Adrenal gland (tissue), 12 donors: ENCODE measurements around the gene SEPTIN10. TPM values are rescaled to one million over a fixed set of nuclear protein-coding genes. Genes with fewer than 3 reads are reported as not detected.

ENCODE experiments used
- DNase-seq, 7 donors: peaks; one replicate each; pipeline ENCODE4 v3.0.0-alpha.2; 2019 to 2020
- H3K27ac ChIP-seq, 5 donors: fragments of 200-600 bp; sonication (generic) in 4 of 5; 1 replicate in 3 of 5; 2 replicates in 2 of 5; pipeline versions ENCODE4 v1.5.1 to v1.8.0; 2016 to 2020; ENCODE audit warnings: mild to moderate bottlenecking in 1 of 5
- H3K27me3 ChIP-seq: fragments of 200-600 bp; 2 replicates; pipeline ENCODE4 v1.8.0; 2021
- H3K36me3 ChIP-seq, 2 donors: fragments of 200-600 bp; replicated peaks in 1 of 2; 1 replicate in 1 of 2; 2 replicates in 1 of 2; pipeline versions ENCODE4 v1.5.1 to v1.8.0; 2018 to 2022
- H3K4me1 ChIP-seq, 2 donors: fragments of 200-600 bp; replicated peaks in 1 of 2; 1 replicate in 1 of 2; 2 replicates in 1 of 2; pipeline versions ENCODE4 v1.5.1 to v1.8.0; 2018 to 2021
- H3K4me3 ChIP-seq, 4 donors: fragments of 200-600 bp; sonication (generic) in 3 of 4; one replicate each; pipeline ENCODE4 v1.5.1; 2016 to 2018
- H3K9me3 ChIP-seq, 3 donors: fragments of 200-600 bp; sonication (generic) in 1 of 3; replicated peaks in 1 of 3; 1 replicate in 2 of 3; 2 replicates in 1 of 3; pipeline versions ENCODE4 v1.5.1 to v1.8.0; 2016 to 2021
- POLR2A ChIP-seq, 2 donors: fragments of 450-650 bp; IDR thresholded peaks; one replicate each; pipeline ENCODE4 v1.6.1; 2017; ENCODE audit warnings: antibody characterized with exemption in 2 of 2, mild to moderate bottlenecking in 2 of 2, moderate library complexity in 1 of 2
- WGBS, 4 donors: extraction: QIAGEN DNeasy Blood & Tissue Kit in 2 of 4; methylation state at CpG; one replicate each; pipeline versions ENCODE4 v1.1.5 to v1.1.7; 2013 to 2017; 5-methylcytosine and 5-hydroxymethylcytosine counted together
- intact Hi-C, 2 donors: fragments of 100-400 bp; cut with DNase I; formaldehyde crosslinking; loops; one replicate each; pipeline versions ENCODE4 v1.14.1 to v1.15.0; 2022 to 2023
- polyA plus RNA-seq, 3 donors: library from polyadenylated mRNA; stranded (reverse); fragments of 200-250 nt in 2 of 3; fragments of 350-450 nt in 1 of 3; fragmentation: Illumina TruSeq in 1 of 3; extraction: RNeasy Lipid Tissue Mini Kit (QIAGEN cat#74804) in 1 of 3; gene quantifications; one replicate each; pipeline ENCODE4 v1.2.3, GENCODE V29; 2013 to 2014
- total RNA-seq, 9 donors: library from RNA; depleted of rRNA in 4 of 9; stranded (reverse); fragments of >200 nt in 4 of 9; fragments of 120-200 nt in 1 of 9; fragmentation: NEBNext Ultra II Directional in 1 of 9; extraction: Animal tissue kit (Norgen Biotek cat#: 25700) in 1 of 9; gene quantifications; one replicate each; pipeline versions ENCODE4 v1.1.0 to v1.2.4, GENCODE V29; 2013 to 2023
- TF ChIP-seq, protein P1 (sequence below), 6 experiments: fragments of 450-650 bp in 4 of 6; fragments of 200-600 bp in 2 of 6; sonication (generic) in 1 of 6; IDR thresholded peaks; 1 replicate in 5 of 6; 2 replicates in 1 of 6; pipeline versions ENCODE4 v1.5.1 to v1.8.0; 2016 to 2021; ENCODE audit warnings: antibody characterized with exemption in 6 of 6, mild to moderate bottlenecking in 2 of 6, moderate library complexity in 1 of 6
- donor health status: healthy with polysubstance abuse.
- donor health status: Bipolar disorder and iron deficiency.
- donor health status: DM: yes; HTN: yes; CAD: no.
- donor health status: DM: no; HTN: no; CAD: no.
- donor health status: DM: no; HTN: no; CAD: no.
- donor health status: DM: yes; HTN: yes; CAD: no.

The SEPTIN10 gene
- total and polyA plus RNA-seq, 12 donors = 18.1 to 91.3 (median 44.8) TPM

DNA sequence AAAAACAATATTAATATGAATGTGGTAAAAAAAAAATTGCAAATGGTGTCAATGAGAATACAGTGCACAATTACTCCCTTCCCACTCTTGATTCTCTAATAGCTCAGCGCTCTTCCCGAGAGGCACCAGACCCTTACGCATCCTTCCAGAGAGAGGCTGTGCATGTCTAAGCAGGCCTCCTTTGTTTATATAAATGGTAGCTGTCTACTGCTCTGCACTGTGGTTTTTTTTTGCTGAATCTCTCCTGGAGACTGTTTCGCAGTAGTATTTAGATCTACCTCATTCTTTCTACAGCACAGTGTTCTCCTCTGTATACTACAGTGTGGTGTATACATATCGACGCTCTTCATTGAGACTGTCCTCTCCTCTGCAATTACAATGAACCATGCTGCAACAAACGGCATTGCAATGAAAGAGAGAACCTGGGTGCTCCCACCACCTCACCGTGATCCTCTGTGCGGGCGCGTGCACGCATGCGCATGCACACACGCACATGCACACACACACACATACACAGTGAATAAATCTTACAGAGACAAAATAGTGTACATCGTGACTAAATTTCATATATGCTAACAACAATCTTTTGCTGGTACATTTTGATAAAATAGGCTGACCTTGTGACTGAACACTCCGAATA is 19.4 kb downstream of the SEPTIN10 start:
- Histone ChIP-seq H3K4me1 (no peaks in the 10 kb centered on the region), H3K4me3 (no peak overlapping the region), H3K27ac (no peak overlapping the region), H3K9me3 (no peaks in the 10 kb centered on the region), H3K27me3 (no peaks in the 10 kb centered on the region), H3K36me3 (no peaks in the 10 kb centered on the region)
- intact Hi-C loops = no loop called here
- DNase-seq = no peak
- WGBS, 4 donors = 93 to 95% (median 94%) methylated on average over 16 of the region's 16 CpGs
- no peak for TF ChIP-seq POLR2A (IDR thresholded peaks at IDR 0.05)
- TF ChIP-seq, protein P1, sequence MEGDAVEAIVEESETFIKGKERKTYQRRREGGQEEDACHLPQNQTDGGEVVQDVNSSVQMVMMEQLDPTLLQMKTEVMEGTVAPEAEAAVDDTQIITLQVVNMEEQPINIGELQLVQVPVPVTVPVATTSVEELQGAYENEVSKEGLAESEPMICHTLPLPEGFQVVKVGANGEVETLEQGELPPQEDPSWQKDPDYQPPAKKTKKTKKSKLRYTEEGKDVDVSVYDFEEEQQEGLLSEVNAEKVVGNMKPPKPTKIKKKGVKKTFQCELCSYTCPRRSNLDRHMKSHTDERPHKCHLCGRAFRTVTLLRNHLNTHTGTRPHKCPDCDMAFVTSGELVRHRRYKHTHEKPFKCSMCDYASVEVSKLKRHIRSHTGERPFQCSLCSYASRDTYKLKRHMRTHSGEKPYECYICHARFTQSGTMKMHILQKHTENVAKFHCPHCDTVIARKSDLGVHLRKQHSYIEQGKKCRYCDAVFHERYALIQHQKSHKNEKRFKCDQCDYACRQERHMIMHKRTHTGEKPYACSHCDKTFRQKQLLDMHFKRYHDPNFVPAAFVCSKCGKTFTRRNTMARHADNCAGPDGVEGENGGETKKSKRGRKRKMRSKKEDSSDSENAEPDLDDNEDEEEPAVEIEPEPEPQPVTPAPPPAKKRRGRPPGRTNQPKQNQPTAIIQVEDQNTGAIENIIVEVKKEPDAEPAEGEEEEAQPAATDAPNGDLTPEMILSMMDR (IDR thresholded peaks at IDR 0.05) = no peak

DNA sequence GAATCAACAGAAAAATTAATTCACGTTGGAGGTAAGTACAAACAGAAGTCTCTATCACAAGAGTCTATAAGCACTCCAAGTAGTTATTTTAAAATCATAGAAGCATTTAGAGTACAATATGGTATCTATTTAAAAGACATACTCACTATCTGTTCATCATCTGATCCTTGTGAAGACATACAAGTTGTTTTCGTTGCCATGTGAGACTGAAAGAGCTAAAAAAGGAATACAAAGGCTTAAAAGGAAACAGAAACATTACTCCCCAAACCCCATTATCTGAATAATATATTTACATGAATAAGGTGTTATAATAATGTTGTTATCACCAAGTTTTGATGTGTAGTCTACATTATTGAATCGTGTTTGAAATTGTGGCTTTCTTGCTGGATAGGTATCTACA is 20.9 kb downstream of the SEPTIN10 start:
- no peak for DNase-seq
- Histone ChIP-seq H3K4me1 (no peaks in the 10 kb centered on the region), H3K36me3 (no peaks in the 10 kb centered on the region), H3K4me3 (no peak overlapping the region), H3K27ac (no peak overlapping the region), H3K27me3 (no peaks in the 10 kb centered on the region), H3K9me3 (no peaks in the 10 kb centered on the region)
- TF ChIP-seq POLR2A (IDR thresholded peaks at IDR 0.05) = no peak
- TF ChIP-seq, protein P1 (IDR thresholded peaks at IDR 0.05) = no peak
- intact Hi-C loops = no loop called here
- WGBS, 4 donors = 93 to 97% (median 95%) methylated on average over 3 of the region's 3 CpGs

DNA sequence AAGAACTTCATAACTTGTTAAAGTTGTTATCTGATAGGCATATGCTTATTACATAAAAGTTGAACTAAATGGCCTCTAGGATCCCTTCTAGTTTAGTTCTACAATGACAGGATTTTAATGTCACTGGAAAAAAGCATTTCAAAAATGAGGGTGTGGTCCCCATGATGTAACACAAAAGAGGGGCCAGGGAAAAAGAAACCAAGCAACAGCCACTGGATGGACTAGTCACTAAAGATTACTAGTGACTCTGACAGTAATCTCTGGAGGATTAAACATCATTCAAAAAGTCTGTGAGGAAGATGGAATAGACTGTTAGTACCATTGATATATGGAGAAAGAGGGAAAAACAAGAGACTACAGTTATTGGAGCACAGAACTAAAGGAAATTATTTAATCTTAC is 22.6 kb downstream of the SEPTIN10 start:
- TF ChIP-seq POLR2A (IDR thresholded peaks at IDR 0.05) = no peak
- TF ChIP-seq, protein P1 (IDR thresholded peaks at IDR 0.05) = no peak
- DNase-seq = no peak
- no peaks in the 10 kb centered on the region for H3K36me3 ChIP-seq
- no peaks in the 10 kb centered on the region for H3K4me1 ChIP-seq
- H3K27me3 ChIP-seq = no peaks in the 10 kb centered on the region
- no peak overlapping the region for H3K4me3 ChIP-seq
- no peak overlapping the region for H3K27ac ChIP-seq
- no peaks in the 10 kb centered on the region for H3K9me3 ChIP-seq
- intact Hi-C loops = no loop called here

DNA sequence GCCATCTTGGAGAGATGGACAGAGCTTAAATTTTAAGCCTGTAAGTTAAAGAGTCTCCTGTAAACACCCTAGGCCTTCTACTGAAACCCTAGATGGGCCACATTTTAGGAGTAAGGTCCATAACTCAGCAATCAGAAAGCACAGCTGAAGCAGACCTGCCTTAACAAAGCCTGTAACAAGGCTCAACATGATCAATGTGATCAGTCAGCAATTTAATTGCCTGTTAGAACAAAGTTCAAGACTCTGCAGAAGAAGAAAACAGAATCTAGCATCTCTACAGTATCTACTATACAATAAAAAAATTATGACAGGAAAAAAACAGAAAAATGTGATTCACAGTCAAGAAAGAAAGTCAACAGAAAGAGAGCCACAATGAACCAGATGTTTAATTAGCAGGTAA is 27.1 kb downstream of the SEPTIN10 start:
- H3K27me3 ChIP-seq = no peaks in the 10 kb centered on the region
- intact Hi-C loops = no loop called here
- no peak overlapping the region for H3K27ac ChIP-seq
- no peak overlapping the region for H3K4me3 ChIP-seq
- H3K36me3 ChIP-seq = no peaks in the 10 kb centered on the region
- no peak for DNase-seq
- TF ChIP-seq POLR2A (IDR thresholded peaks at IDR 0.05) = no peak
- TF ChIP-seq, protein P1 (IDR thresholded peaks at IDR 0.05) = no peak
- H3K4me1 ChIP-seq = no peaks in the 10 kb centered on the region
- no peaks in the 10 kb centered on the region for H3K9me3 ChIP-seq
